ENCODE results near the gene SND1. TPM values are rescaled to one million over a fixed set of nuclear protein-coding genes. Genes with fewer than 3 reads are reported as not detected.

Gene SND1
- total RNA-seq: 100 to 1,000 TPM; 169 to 174 TPM

- ChIA-PET CTCF (no interaction called here), POLR2A (no interaction called here)
- H3K27ac Mint-ChIP-seq: peak within 1 kb of the TSS; percentile 95
- peaks cover 44% of the 10 kb centered on the region for H3K4me1 Mint-ChIP-seq (ENCODE audit: low read depth)
- H3K4me3 Mint-ChIP-seq: no peak within 1 kb of the TSS
- peak; percentile 96 for ATAC-seq
- peak; percentile 100 for DNase-seq
- peaks cover 28% of the 10 kb centered on the region for H3K36me3 Mint-ChIP-seq (ENCODE audit: low read depth)
- H3K27me3 Mint-ChIP-seq (ENCODE audit: low read depth): peaks cover 3% of the 10 kb centered on the region
- H3K9me3 Mint-ChIP-seq (ENCODE audit: insufficient read depth): no peaks in the 10 kb centered on the region
These were observed at the start of gene SND1 for GRCh38 chr7:127651556-127652332. Gene SND1, plus strand, starts transcription at chr7:127652194. Its CDS starts 180 bp downstream, at chr7:127652374.

GRCh38 chr7:127608446-127608845 lies 43.5 kb upstream of the SND1 start:
- ATAC-seq (no peak), DNase-seq (no peak)
- H3K27ac Mint-ChIP-seq: no peak overlapping the region
- POLR2A ChIA-PET: no interaction called here
- no peak overlapping the region for H3K4me3 Mint-ChIP-seq
- no peaks in the 10 kb centered on the region for H3K27me3 Mint-ChIP-seq (ENCODE audit: low read depth)
- CTCF ChIA-PET: interaction anchor here (0.6 to 1.5 kb wide), 2 partner anchors 20 to 159 kb away, joined by 3 read pairs; no protein-coding TSS in a partner anchor
- H3K36me3 Mint-ChIP-seq (ENCODE audit: low read depth): no peaks in the 10 kb centered on the region
- H3K9me3 Mint-ChIP-seq (ENCODE audit: insufficient read depth): no peaks in the 10 kb centered on the region
- H3K4me1 Mint-ChIP-seq (ENCODE audit: low read depth): no peaks in the 10 kb centered on the region

GRCh38 chr7:127609297-127609696 lies 42.7 kb upstream of the SND1 start:
- Mint-ChIP-seq H3K36me3 (ENCODE audit: low read depth) (no peaks in the 10 kb centered on the region), H3K9me3 (ENCODE audit: insufficient read depth) (no peaks in the 10 kb centered on the region), H3K27me3 (ENCODE audit: low read depth) (no peaks in the 10 kb centered on the region), H3K4me3 (no peak overlapping the region), H3K27ac (no peak overlapping the region), H3K4me1 (ENCODE audit: low read depth) (no peaks in the 10 kb centered on the region)
- POLR2A ChIA-PET: no interaction called here
- CTCF ChIA-PET: no interaction called here
- no peak for DNase-seq
- ATAC-seq: no peak

DNA sequence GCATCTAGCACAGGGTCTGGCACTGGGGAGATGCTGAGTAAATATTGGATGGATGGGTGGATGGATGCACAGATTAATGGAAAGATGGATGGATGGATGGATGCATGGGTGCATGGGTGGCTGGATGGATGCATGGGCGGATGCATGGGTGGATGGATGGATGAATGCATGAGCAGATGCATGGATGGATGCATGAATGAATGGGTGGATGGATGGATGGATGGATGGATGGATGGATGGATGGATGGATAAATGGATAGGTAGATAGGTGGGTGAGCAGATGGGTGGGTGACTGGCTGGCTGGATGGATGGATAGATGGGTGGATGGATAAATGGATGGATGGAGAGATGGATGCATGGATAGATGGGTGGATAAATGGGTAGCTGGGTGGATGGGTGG lies 39.7 kb upstream of the SND1 start:
- H3K9me3 Mint-ChIP-seq (ENCODE audit: insufficient read depth): no peaks in the 10 kb centered on the region
- H3K4me1 Mint-ChIP-seq (ENCODE audit: low read depth): no peaks in the 10 kb centered on the region
- no peak overlapping the region for H3K27ac Mint-ChIP-seq
- POLR2A ChIA-PET: no interaction called here
- ATAC-seq (no peak), DNase-seq (no peak)
- CTCF ChIA-PET: no interaction called here
- H3K36me3 Mint-ChIP-seq (ENCODE audit: low read depth): no peaks in the 10 kb centered on the region
- no peak overlapping the region for H3K4me3 Mint-ChIP-seq
- H3K27me3 Mint-ChIP-seq (ENCODE audit: low read depth): peaks cover 9% of the 10 kb centered on the region

- no peaks in the 10 kb centered on the region for H3K36me3 Mint-ChIP-seq (ENCODE audit: low read depth)
- no peak for DNase-seq
- no peak overlapping the region for H3K4me3 Mint-ChIP-seq
- H3K9me3 Mint-ChIP-seq (ENCODE audit: insufficient read depth): no peaks in the 10 kb centered on the region
- POLR2A ChIA-PET: no interaction called here
- peaks cover 6% of the 10 kb centered on the region for H3K4me1 Mint-ChIP-seq (ENCODE audit: low read depth)
- peaks cover 40% of the 10 kb centered on the region for H3K27me3 Mint-ChIP-seq (ENCODE audit: low read depth)
- CTCF ChIA-PET: no interaction called here
- H3K27ac Mint-ChIP-seq: no peak overlapping the region
- no peak for ATAC-seq
These were observed 35.3 kb upstream of the SND1 start for GRCh38 chr7:127616724-127617123.

GRCh38 chr7:127618042-127618441 lies 34.0 kb upstream of the SND1 start, which contains the start of gene PAX4:
Gene PAX4, minus strand, starts transcription at chr7:127618142. Its CDS starts 2,214 bp downstream, at chr7:127615928.
- Mint-ChIP-seq H3K9me3 (ENCODE audit: insufficient read depth) (no peaks in the 10 kb centered on the region), H3K4me3 (no peak within 1 kb of the TSS), H3K27me3 (ENCODE audit: low read depth) (peaks cover 44% of the 10 kb centered on the region), H3K4me1 (ENCODE audit: low read depth) (peaks cover 6% of the 10 kb centered on the region), H3K27ac (no peak within 1 kb of the TSS), H3K36me3 (ENCODE audit: low read depth) (no peaks in the 10 kb centered on the region)
- ChIA-PET POLR2A (interaction anchor here (0.5 kb wide), 1 partner anchor 151 kb away, joined by 3 read pairs; no protein-coding TSS in a partner anchor), CTCF (no interaction called here)
- ATAC-seq (no peak), DNase-seq (no peak)

GRCh38 chr7:127618775-127619174 lies 33.2 kb upstream of the SND1 start:
- ChIA-PET POLR2A (no interaction called here), CTCF (interaction anchor here (0.6 kb wide), 1 partner anchor 11 kb away, joined by 3 read pairs; no protein-coding TSS in a partner anchor)
- no peak for DNase-seq
- no peak for ATAC-seq
- no peak overlapping the region for H3K27ac Mint-ChIP-seq
- no peak overlapping the region for H3K4me3 Mint-ChIP-seq
- H3K9me3 Mint-ChIP-seq (ENCODE audit: insufficient read depth): no peaks in the 10 kb centered on the region
- H3K4me1 Mint-ChIP-seq (ENCODE audit: low read depth): peaks cover 6% of the 10 kb centered on the region
- no peaks in the 10 kb centered on the region for H3K36me3 Mint-ChIP-seq (ENCODE audit: low read depth)
- H3K27me3 Mint-ChIP-seq (ENCODE audit: low read depth): peaks cover 46% of the 10 kb centered on the region

- Mint-ChIP-seq H3K27ac (no peak overlapping the region), H3K36me3 (ENCODE audit: low read depth) (no peaks in the 10 kb centered on the region), H3K4me3 (no peak overlapping the region), H3K4me1 (ENCODE audit: low read depth) (peaks cover 6% of the 10 kb centered on the region), H3K9me3 (ENCODE audit: insufficient read depth) (no peaks in the 10 kb centered on the region), H3K27me3 (ENCODE audit: low read depth) (peaks cover 50% of the 10 kb centered on the region)
- ATAC-seq (no peak), DNase-seq (no peak)
- CTCF ChIA-PET: interaction anchor here (1.2 to 1.4 kb wide), 2 partner anchors 12 to 35 kb away, joined by 3 to 4 read pairs; partner anchors contain the start of gene GCC1
- POLR2A ChIA-PET: interaction anchor here (0.5 kb wide), 1 partner anchor 37 kb away, joined by 3 read pairs; no protein-coding TSS in a partner anchor
These were observed 32.2 kb upstream of the SND1 start for GRCh38 chr7:127619681-127620405.

- Mint-ChIP-seq H3K27me3 (ENCODE audit: low read depth) (peaks cover 53% of the 10 kb centered on the region), H3K4me1 (ENCODE audit: low read depth) (peaks cover 6% of the 10 kb centered on the region), H3K9me3 (ENCODE audit: insufficient read depth) (no peaks in the 10 kb centered on the region), H3K27ac (no peak overlapping the region), H3K4me3 (no peak overlapping the region), H3K36me3 (ENCODE audit: low read depth) (no peaks in the 10 kb centered on the region)
- ATAC-seq (peak; percentile 55), DNase-seq (no peak)
- ChIA-PET CTCF (interaction anchor here (1.2 to 1.4 kb wide), 2 partner anchors 11 to 35 kb away, joined by 3 to 4 read pairs; partner anchors contain the start of gene GCC1), POLR2A (no interaction called here)
These were observed 31.4 kb upstream of the SND1 start for GRCh38 chr7:127620406-127621233.

GRCh38 chr7:127625331-127625730 lies 26.7 kb upstream of the SND1 start:
- DNase-seq (no peak), ATAC-seq (no peak)
- Mint-ChIP-seq H3K4me1 (ENCODE audit: low read depth) (peaks cover 5% of the 10 kb centered on the region), H3K27ac (no peak overlapping the region), H3K36me3 (ENCODE audit: low read depth) (no peaks in the 10 kb centered on the region), H3K4me3 (no peak overlapping the region), H3K9me3 (ENCODE audit: insufficient read depth) (no peaks in the 10 kb centered on the region), H3K27me3 (ENCODE audit: low read depth) (peaks cover 32% of the 10 kb centered on the region)
- POLR2A ChIA-PET: no interaction called here
- CTCF ChIA-PET: no interaction called here

DNA sequence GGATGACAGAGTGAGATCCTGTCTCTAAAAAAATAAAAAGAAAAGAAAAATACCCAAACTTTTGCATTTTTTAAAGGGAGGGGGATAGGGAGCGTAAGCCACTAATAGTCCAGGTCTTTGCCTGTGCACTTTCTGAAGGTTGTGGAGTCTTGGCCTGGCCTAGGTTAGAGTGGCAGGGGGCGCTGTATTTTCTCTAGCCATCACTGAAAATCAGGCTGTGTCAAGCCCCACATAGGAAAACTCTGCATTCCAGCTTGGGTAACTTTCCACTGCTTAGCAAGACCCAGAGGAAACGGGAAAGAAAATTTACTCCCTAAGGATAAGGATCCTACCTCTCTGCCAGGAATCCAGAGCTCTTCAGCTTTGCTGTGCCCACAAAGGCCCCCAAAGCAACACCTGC lies 23.5 kb upstream of the SND1 start:
- ATAC-seq (no peak), DNase-seq (no peak)
- Mint-ChIP-seq H3K27me3 (ENCODE audit: low read depth) (peaks cover 23% of the 10 kb centered on the region), H3K9me3 (ENCODE audit: insufficient read depth) (no peaks in the 10 kb centered on the region), H3K4me3 (no peak overlapping the region), H3K27ac (no peak overlapping the region), H3K36me3 (ENCODE audit: low read depth) (no peaks in the 10 kb centered on the region), H3K4me1 (ENCODE audit: low read depth) (no peaks in the 10 kb centered on the region)
- POLR2A ChIA-PET: no interaction called here
- CTCF ChIA-PET: interaction anchor here (0.8 to 1.1 kb wide), 4 partner anchors 21 to 581 kb away, joined by 3 to 4 read pairs (median 4); no protein-coding TSS in a partner anchor

All from activated CD8-positive, alpha-beta T cell treated with anti-CD3 and anti-CD28 coated beads, Interleukin-2, amount 10 ng/mL, durations not matched to agents 7 days and 5 days (primary cell).